IMR-90 (cell line): ENCODE data around the gene CTAG1B. TPM values are rescaled to one million over a fixed set of nuclear protein-coding genes. Genes with fewer than 3 reads are reported as not detected.
"Not testable (repeated sequence)": the region's sequence is repeated elsewhere in the genome, so short reads cannot be mapped to it uniquely, and the experiment has no call there.

Experiments
- ATAC-seq: fragments of 200-7000 bp; cut with Tn5 transposase; 2 replicates; pipeline ENCODE4 v1.9.1; 2020; ENCODE audit warnings: low read depth, mild to moderate bottlenecking, moderate library complexity
- BruUV-seq: library from RNA; stranded (reverse); fragments of 400-500 nt; replicated peaks from 2 replicates; lab custom pipeline; 2021; lab: Mats Ljungman, UMichigan
- CTCF ChIA-PET: fragments of 300-600 bp; formaldehyde crosslinking; extraction: SDS; loops from one replicate; lab custom pipeline; 2021; ENCODE audit warnings: antibody characterized with exemption; lab: Yijun Ruan, JAX
- POLR2A ChIA-PET: fragments of 300-600 bp; sonication (Branson Sonifier 250); formaldehyde crosslinking; loops from one replicate; lab custom pipeline; 2022; ENCODE audit warnings: antibody characterized with exemption; ENCODE audit not compliant: unreplicated experiment; lab: Charles Lee
- DNase-seq: peaks from one replicate; pipeline ENCODE4 v3.0.0; 2013
- H2AFZ ChIP-seq: replicated peaks from 2 replicates; pipeline ENCODE3; 2013; ENCODE audit warnings: low read length, mild to moderate bottlenecking; ENCODE audit not compliant: poor library complexity
- H2AK5ac ChIP-seq: 2 replicates; pipeline ENCODE4 v1.6.1; 2013; ENCODE audit warnings: low read depth, low read length, inconsistent platforms
- H2AK9ac ChIP-seq: replicated peaks from 2 replicates; pipeline ENCODE3; 2013; ENCODE audit warnings: mild to moderate bottlenecking, low read depth, low read length, moderate library complexity; ENCODE audit not compliant: poor library complexity
- H2BK120ac ChIP-seq: 2 replicates; pipeline ENCODE4 v1.6.1; 2013; ENCODE audit warnings: low read depth, low read length, inconsistent platforms
- H2BK15ac ChIP-seq: 3 replicates; pipeline ENCODE4 v1.6.1; 2013; ENCODE audit warnings: low read depth, low read length, inconsistent platforms
- H2BK20ac ChIP-seq: 2 replicates; pipeline ENCODE4 v1.6.1; 2013; ENCODE audit warnings: low read depth, mild to moderate bottlenecking, inconsistent platforms, low read length, moderate library complexity
- H2BK5ac ChIP-seq: 2 replicates; pipeline ENCODE4 v1.6.1; 2013; ENCODE audit warnings: mild to moderate bottlenecking, low read depth, low read length, inconsistent platforms; ENCODE audit not compliant: poor library complexity, severe bottlenecking
- H3K14ac ChIP-seq: replicated peaks from 2 replicates; pipeline ENCODE4 v1.6.1; 2013; ENCODE audit warnings: low read depth, low read length, inconsistent platforms
- H3K18ac ChIP-seq: 2 replicates; pipeline ENCODE4 v1.6.1; 2013; ENCODE audit warnings: low read depth, low read length, control low read depth
- H3K23ac ChIP-seq: 2 replicates; pipeline ENCODE4 v1.6.1; 2013; ENCODE audit warnings: low read depth, low read length, inconsistent platforms
- H3K27ac ChIP-seq: 2 replicates; pipeline ENCODE4 v1.5.1; 2013; ENCODE audit warnings: mild to moderate bottlenecking, control low read depth, low read length; ENCODE audit not compliant: insufficient read depth
- H3K27me3 ChIP-seq: 2 replicates; pipeline ENCODE4 v1.6.1; 2013; ENCODE audit warnings: low read length; ENCODE audit not compliant: control insufficient read depth, insufficient read depth
- H3K36me3 ChIP-seq: 2 replicates; pipeline ENCODE4 v1.6.1; 2013; ENCODE audit warnings: low read length, mixed read lengths; ENCODE audit not compliant: control insufficient read depth, insufficient read depth
- H3K4ac ChIP-seq: 2 replicates; pipeline ENCODE4 v1.6.1; 2013; ENCODE audit warnings: low read depth, low read length, inconsistent platforms
- H3K4me1 ChIP-seq: 2 replicates; pipeline ENCODE4 v1.6.1; 2013; ENCODE audit warnings: low read length, mixed read lengths; ENCODE audit not compliant: control insufficient read depth, insufficient read depth
- H3K4me2 ChIP-seq: 2 replicates; pipeline ENCODE4 v1.6.1; 2013; ENCODE audit warnings: low read depth, mild to moderate bottlenecking, control low read depth, low read length, moderate library complexity
- H3K4me3 ChIP-seq: 2 replicates; pipeline ENCODE4 v1.5.1; 2013; ENCODE audit warnings: low read depth, mild to moderate bottlenecking, control low read depth, low read length, moderate library complexity; ENCODE audit not compliant: insufficient read depth
- H3K56ac ChIP-seq: 2 replicates; pipeline ENCODE4 v1.6.1; 2013; ENCODE audit warnings: low read length, inconsistent platforms; ENCODE audit not compliant: insufficient read depth; ENCODE audit errors: extremely low read depth
- H3K79me1 ChIP-seq, 2 experiments: 2 replicates each; pipeline ENCODE4 v1.6.1; 2013; ENCODE audit warnings: low read length in 2 of 2, inconsistent platforms in 1 of 2, low read depth in 1 of 2
- H3K9ac ChIP-seq: 2 replicates; pipeline ENCODE4 v1.6.1; 2013; ENCODE audit warnings: low read depth, low read length, control low read depth
- H3K9me1 ChIP-seq: 2 replicates; pipeline ENCODE4 v1.6.1; 2013; ENCODE audit warnings: low read length, inconsistent platforms; ENCODE audit not compliant: insufficient read depth
- H3K9me3 ChIP-seq: 2 replicates; pipeline ENCODE4 v1.6.1; 2013; ENCODE audit warnings: low read length; ENCODE audit not compliant: control insufficient read depth, insufficient read depth
- H4K20me1 ChIP-seq: 2 replicates; pipeline ENCODE4 v1.6.1; 2013; ENCODE audit warnings: low read length, inconsistent platforms; ENCODE audit not compliant: insufficient read depth
- H4K5ac ChIP-seq: 2 replicates; pipeline ENCODE4 v1.6.1; 2013; ENCODE audit warnings: mild to moderate bottlenecking, low read depth, low read length, control low read depth
- H4K8ac ChIP-seq, 2 experiments: 2 replicates each; pipeline ENCODE4 v1.6.1; 2013; ENCODE audit warnings: low read depth in 2 of 2, low read length in 2 of 2, control low read depth in 1 of 2, inconsistent platforms in 1 of 2
- H4K91ac ChIP-seq: 2 replicates; pipeline ENCODE4 v1.6.1; 2013; ENCODE audit warnings: low read depth, low read length, inconsistent platforms; ENCODE audit not compliant: insufficient read depth
- WGBS, 2 experiments: methylation state at CpG; one replicate each; pipeline versions ENCODE4 v1.1.5 to v1.1.7; 2013; ENCODE audit warnings: missing lambda C conversion rate in 2 of 2; ENCODE audit not compliant: insufficient read length in 1 of 2; ENCODE audit errors: extremely low coverage in 2 of 2; 5-methylcytosine and 5-hydroxymethylcytosine counted together
- dilution Hi-C: fragments of 300-500 bp; cut with HindIII; formaldehyde crosslinking; loops from one replicate; pipeline ENCODE4 v1.14.3; 2018; ENCODE audit warnings: low sequenced_read_pairs; ENCODE audit not compliant: unreplicated experiment
- in situ Hi-C: fragments of 300-500 bp; cut with MboI; formaldehyde crosslinking; loops from 3 replicates; pipeline ENCODE4 v1.14.3; 2019; ENCODE audit warnings: low sequenced_read_pairs, inconsistent platforms, mixed read lengths
- intact Hi-C: fragments of 100-400 bp; cut with micrococcal nuclease; formaldehyde crosslinking; loops from 2 replicates; pipeline ENCODE4 v1.10.0; 2022
- polyA plus RNA-seq, 3 experiments: library from polyadenylated mRNA; depleted of rRNA; stranded (reverse); fragments of >200 nt; gene quantifications; 2 replicates each; pipeline ENCODE4 v1.2.3, GENCODE V29; 2012; ENCODE audit warnings: low replicate concordance in 1 of 3
- total RNA-seq: library from RNA; depleted of rRNA; stranded (reverse); fragments of >200 nt; gene quantifications from 2 replicates; pipeline ENCODE4 v1.2.3, GENCODE V29; 2012

The CTAG1B gene
- total and polyA plus RNA-seq, 2 of the 4 experiments (the other 2 are of a cell fraction) = not detected

GRCh38 chrX:154607976-154608375, 11.1 kb downstream of the CTAG1B start:
- H3K79me1 ChIP-seq, H2BK15ac ChIP-seq, H2AK5ac ChIP-seq, POLR2A ChIA-PET, H4K8ac ChIP-seq, H3K36me3 ChIP-seq, CTCF ChIA-PET, H3K9me1 ChIP-seq, H3K56ac ChIP-seq, H3K4me3 ChIP-seq, dilution Hi-C loops, H3K14ac ChIP-seq, H4K5ac ChIP-seq, H2AFZ ChIP-seq, H3K18ac ChIP-seq, H2BK120ac ChIP-seq, H2AK9ac ChIP-seq, ATAC-seq, H3K27me3 ChIP-seq, H3K4ac ChIP-seq, H2BK20ac ChIP-seq, DNase-seq, H2BK5ac ChIP-seq, H4K91ac ChIP-seq, in situ Hi-C loops, H3K9ac ChIP-seq, H3K4me1 ChIP-seq, H3K4me2 ChIP-seq, H3K23ac ChIP-seq, H4K20me1 ChIP-seq, H3K27ac ChIP-seq, BruUV-seq, H3K9me3 ChIP-seq, intact Hi-C loops: not testable (repeated sequence)
- no CpG with 5 or more reads among the region's 11 CpGs for WGBS, 2 experiments
